ENCODE data around the gene IGFL1.
"Not testable (repeated sequence)": the region's sequence is repeated elsewhere in the genome, so short reads cannot be mapped to it uniquely, and the experiment has no call there.

Gene IGFL1

DNA sequence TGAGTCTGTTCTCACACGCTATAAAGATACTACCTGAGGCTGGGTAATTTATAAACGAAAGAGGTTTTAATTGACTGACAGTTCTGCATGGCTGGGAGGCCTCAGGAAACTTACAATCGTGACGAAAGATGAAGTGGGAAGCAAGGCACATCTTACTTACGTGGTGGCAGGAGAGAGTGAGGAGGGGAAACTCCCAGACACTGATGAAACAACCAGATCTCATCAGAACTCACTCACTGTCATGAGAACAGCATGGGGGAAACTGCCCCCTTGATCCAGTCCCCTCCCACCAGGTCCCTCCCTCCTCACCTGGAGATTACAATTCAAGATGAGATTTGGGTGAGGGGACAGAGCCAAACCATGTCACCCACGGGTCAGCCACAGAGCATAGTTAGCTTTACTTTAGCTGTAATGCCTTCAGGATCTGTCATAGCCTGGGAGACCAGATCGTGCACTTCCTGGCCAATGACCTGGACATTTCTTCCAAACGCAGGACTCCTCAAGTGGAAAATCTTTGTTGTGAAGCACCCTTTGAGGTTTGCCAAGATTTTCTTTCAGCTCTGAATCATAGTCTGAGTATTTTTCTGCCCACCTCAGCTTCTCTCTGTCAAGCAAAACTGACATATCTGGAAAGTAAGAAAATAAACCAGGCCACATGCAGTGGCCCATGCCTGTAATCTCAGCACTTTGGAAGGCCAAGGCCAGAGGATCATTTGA, 42.1 kb downstream of the IGFL1 start:
- DNase-seq (ENCODE audit: low read depth) = no peak

DNA sequence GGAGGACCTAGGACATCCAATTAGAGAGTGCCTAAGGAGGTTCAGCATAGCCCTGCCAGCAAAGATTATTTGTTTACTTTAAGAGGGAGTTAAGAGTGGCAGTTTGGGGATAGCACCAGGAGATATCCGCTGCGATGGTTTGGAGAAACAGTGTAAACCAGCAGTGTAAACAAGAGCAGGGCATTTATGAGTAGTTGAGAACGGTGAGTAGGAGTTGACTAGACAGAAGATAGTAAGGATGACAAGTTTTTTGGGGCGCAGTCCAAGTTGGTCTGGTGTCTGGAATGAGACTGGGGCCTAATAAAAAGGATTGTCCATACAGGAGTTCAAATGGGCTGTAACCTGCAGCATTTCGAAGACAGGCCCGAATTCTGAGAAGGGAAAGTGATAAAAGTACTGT, 44.4 kb downstream of the IGFL1 start:
- not testable (repeated sequence) for DNase-seq (ENCODE audit: low read depth)

DNA sequence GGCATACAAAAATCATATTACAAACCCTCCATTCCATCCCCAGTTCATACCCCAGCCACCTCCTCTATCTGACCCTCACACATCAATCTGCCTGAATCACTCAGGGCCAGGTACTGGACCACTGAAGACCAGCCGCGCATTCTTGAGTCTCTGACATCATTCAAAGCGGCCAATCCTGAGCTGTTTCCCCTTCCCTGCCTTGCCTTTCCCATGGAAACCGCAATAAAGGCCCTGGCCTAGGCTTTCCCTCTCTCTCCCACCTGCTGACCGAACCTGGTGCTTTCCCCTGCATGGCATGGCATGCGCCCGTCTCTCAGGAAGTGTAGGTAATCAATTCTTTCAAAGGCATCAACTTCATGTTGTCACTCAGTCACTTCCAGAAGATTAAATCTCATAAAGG, 49.6 kb downstream of the IGFL1 start:
- DNase-seq (ENCODE audit: low read depth) = no peak
